VCaP (cell line): ENCODE results near the gene HOMER2.

Source experiments
- H3K27ac ChIP-seq: fragments of 450-650 bp; 2 replicates; pipeline ENCODE4 v1.5.1; 2017
- TF ChIP-seq, protein P1 (sequence below): fragments of 450-650 bp; conservative IDR thresholded peaks from 2 replicates; pipeline ENCODE4 v1.5.1; 2017; ENCODE audit warnings: mild to moderate bottlenecking, moderate library complexity

HOMER2 gene

DNA sequence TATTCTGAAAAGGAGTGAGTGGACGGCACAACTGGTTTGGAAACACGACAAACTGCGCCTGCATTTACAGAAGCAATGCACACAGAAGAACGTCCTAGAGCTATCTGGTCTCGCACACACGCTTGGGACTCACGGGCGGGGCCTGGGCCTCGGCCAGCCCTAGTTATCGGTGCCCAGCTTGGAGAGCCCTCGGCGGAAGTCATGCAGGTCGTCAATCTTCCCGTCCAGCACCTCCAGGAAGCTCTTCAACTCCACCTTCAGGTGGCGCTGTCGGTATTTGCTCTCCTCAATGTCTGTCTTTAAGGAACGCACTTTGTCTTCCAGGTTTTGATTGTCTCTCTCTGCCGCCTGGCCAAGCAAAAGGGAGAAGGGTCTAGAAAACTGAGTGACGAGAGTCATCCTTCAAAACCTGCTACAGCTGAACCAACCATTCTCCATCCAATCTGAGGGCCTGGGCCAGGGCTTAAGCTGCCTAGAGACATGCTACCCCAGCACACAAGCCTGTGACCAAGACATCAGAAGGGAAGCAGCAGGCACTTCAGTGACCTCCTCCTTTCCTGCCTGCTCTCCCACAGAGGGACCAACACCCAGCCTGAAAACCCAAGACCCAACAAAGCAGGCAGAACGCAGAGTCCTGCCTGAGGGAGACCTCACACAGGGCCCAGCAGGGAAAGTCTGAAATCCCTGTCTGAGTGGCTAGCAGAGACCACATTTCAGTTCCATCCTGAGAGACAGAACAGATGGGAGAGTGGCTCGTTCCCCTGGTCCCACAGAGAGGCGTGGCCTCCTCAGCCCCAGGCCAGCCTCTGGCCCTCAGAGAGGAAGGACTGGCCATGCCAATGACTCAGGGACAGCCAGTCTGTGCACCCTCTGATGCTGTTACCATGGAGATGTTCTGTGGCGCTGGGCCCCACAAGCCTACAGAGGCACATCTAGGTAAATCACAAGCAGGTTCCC, 102.7 kb downstream of the HOMER2 start:
- peak overlapping the region; percentile 81 for H3K27ac ChIP-seq

DNA sequence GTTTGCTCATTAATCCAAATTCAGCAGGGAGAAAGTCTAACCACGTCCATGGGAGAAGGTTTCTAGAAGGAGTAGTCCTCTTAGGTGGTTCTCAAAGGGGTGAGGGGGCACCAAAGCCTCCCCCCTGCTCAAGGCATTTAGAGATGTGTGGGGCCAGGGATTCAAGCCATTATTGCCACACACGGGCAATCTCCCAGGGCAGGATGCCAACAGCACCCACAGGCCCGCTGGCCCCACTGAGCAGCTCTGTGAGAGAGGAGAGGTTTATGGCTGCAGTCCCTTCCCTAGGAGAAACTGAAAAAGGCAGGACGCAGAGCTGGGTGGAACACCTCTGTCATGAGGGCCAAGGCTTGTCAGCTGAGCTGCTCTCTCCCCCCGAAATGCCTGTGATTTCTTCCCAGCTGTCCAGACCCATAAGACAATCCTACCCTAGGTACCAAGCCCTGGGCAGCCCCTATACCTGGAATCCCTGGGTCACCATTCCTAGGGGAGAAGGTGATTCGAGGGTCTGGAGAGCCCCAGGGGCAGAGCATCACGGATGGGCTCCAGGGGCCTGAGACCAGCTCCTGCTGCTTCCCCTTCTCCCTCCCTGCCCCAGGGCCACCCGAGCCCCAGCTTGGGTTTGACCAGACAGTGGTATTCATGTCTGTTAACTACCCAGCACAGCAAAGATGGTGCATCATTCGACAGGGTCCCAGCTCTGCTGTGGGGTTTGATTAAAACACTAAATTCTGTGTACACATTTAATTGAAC, 104.1 kb downstream of the HOMER2 start:
- peak overlapping the region; percentile 81 for H3K27ac ChIP-seq
- TF ChIP-seq, protein P1, sequence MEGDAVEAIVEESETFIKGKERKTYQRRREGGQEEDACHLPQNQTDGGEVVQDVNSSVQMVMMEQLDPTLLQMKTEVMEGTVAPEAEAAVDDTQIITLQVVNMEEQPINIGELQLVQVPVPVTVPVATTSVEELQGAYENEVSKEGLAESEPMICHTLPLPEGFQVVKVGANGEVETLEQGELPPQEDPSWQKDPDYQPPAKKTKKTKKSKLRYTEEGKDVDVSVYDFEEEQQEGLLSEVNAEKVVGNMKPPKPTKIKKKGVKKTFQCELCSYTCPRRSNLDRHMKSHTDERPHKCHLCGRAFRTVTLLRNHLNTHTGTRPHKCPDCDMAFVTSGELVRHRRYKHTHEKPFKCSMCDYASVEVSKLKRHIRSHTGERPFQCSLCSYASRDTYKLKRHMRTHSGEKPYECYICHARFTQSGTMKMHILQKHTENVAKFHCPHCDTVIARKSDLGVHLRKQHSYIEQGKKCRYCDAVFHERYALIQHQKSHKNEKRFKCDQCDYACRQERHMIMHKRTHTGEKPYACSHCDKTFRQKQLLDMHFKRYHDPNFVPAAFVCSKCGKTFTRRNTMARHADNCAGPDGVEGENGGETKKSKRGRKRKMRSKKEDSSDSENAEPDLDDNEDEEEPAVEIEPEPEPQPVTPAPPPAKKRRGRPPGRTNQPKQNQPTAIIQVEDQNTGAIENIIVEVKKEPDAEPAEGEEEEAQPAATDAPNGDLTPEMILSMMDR = no peak

More for the DNA sequence above, 102.7 kb downstream of the HOMER2 start:
- TF ChIP-seq, protein P1 = peak; percentile 98

DNA sequence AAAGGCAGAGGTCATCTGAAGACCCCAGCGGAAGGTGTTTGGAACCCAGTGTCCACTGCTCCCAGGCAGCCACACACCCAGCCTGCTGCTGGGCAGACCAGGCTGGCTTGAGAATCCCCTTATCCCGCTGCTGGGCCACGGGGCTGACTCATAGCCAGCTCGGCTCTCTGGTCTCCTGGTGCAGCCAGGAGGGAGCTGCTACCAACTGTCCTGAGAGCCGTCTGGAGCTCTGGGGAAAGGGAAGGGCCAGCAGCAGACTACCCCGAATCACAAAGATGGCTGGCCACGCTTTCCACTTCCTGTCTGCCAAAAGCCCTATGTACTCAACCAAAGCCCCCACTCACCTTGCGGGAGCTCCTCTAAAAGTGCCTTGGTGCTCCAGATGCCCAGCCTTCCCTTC, 104.8 kb downstream of the HOMER2 start:
- TF ChIP-seq, protein P1 = no peak
- H3K27ac ChIP-seq = peak overlapping the region; percentile 81

DNA sequence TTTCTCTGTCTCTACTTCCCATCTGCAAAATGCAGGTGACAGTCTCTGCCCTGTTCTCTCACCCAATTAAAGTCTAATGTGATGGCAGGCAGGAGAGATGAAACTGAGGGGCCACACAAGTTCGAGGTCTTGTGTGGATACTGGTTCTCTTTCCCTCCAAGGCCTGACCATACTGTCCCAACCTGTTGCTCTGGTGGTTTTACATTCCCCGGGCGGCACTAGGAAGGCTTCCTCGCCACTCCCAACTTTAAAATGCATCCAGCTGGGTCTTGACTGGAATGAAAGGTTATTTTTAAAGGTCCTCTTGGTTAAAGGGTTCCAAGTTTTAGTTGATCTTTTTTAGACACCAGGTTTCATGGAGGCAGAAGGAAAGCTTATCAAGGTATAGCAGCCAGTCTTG, 105.9 kb downstream of the HOMER2 start:
- TF ChIP-seq, protein P1 = no peak
- H3K27ac ChIP-seq = no peak overlapping the region

DNA sequence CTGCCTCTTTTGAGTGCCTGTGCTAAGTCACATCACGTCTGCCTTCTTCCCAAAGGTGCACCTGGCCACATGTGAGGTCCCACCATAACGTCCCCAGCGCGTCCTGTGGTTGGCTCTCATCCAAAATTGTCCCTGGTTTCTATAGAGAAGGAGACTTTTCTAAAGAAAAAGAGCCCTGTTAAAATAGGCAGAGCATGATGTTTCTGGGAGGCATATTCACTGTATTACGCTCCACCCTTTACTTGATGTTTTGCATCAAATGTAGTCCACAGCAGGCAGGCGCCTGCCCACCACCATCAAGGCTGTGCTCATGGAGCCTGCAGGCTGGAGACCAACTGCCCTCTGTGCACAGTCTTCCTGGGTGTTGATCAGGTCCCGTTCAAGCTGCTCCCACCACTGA, 106.8 kb downstream of the HOMER2 start:
- TF ChIP-seq, protein P1 = no peak
- H3K27ac ChIP-seq = no peak overlapping the region

DNA sequence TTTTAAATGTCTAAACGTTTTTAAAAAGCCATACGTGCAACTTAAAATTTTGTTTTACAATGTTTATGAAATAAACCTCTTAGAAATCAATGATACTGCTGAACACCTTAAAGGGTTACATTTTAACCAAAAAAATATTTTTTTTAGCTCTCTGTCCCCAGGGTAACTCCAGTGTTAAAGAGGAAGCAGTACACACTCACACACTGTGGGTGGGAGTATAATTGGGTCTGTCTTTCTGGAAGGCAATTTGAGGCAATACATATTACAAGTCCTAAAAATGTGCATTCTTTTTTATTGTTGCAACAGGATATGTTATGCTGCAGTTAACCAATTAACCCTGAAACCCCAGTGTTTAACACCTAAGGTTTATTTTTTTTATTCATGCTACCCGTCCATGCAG, 109.0 kb downstream of the HOMER2 start:
- H3K27ac ChIP-seq = no peak overlapping the region
- TF ChIP-seq, protein P1 = no peak

DNA sequence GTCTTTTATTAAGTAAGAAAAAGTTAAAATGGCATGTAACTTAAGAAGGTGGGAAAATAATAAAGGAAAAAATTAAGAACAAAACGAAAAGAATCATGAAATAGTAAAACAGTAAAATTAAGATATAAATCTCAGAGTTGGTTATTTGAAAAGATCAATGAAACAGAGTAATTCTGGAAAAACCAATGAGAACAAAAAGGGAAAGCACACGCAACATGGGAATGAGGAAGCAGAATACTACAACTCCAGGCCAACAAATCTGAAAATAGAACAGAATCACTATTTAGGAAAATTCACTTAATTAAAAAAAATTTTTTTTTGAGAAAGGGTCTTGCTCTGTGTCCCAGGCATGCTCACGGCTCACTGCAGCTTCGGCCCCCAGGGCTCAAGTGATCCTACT, 112.4 kb downstream of the HOMER2 start:
- no peak overlapping the region for H3K27ac ChIP-seq
- TF ChIP-seq, protein P1 = no peak
